Keratinocyte (primary cell): ENCODE results near the gene TTLL13.

Source experiments
- CTCF ChIP-seq, 3 experiments: IDR thresholded peaks in 1 of 3; conservative IDR thresholded peaks in 1 of 3; optimal IDR thresholded peaks in 1 of 3; 2 replicates in 2 of 3; 3 replicates in 1 of 3; pipeline versions ENCODE3 to v1.5.1; 2011; ENCODE audit warnings: low read length in 3 of 3, mild to moderate bottlenecking in 3 of 3, moderate library complexity in 2 of 3, control low read depth in 1 of 3, inconsistent platforms in 1 of 3; ENCODE audit not compliant: insufficient read depth in 2 of 3; ENCODE audit errors: extremely low read depth in 1 of 3
- EZH2 ChIP-seq: IDR thresholded peaks from one replicate; pipeline ENCODE4 v1.6.1; 2012; ENCODE audit warnings: inconsistent platforms, mild to moderate bottlenecking, low read length, moderate library complexity

- TF ChIP-seq CTCF (optimal IDR thresholded peaks at IDR 0.05 in 1 of 3, IDR thresholded peaks at IDR 0.05 in 1 of 3, conservative IDR thresholded peaks at IDR 0.05 in 1 of 3; ENCODE audit: extremely low read depth in 1 of 3, insufficient read depth in 2 of 3, low read length in 3 of 3) = no peak
- TF ChIP-seq EZH2 = no peak
These were observed 19.1 kb downstream of the TTLL13 start for GRCh38 chr15:90268415-90268814.
